MM.1S (cell line): ENCODE data around the gene PNLIP.

Source experiments
- DNase-seq: peaks from one replicate; pipeline ENCODE4 v3.0.0-alpha.2; 2015
- H2AFZ ChIP-seq: fragments of 300-600 bp; sonication (generic); 2 replicates; pipeline ENCODE4 v1.6.0; 2016; ENCODE audit warnings: antibody characterized with exemption, low read length
- H3F3A ChIP-seq: fragments of 300-600 bp; sonication (generic); 2 replicates; pipeline ENCODE4 v1.6.1; 2016; ENCODE audit warnings: mild to moderate bottlenecking, antibody characterized with exemption, low read length, moderate library complexity, mixed read lengths; ENCODE audit not compliant: insufficient read depth
- H3K27ac ChIP-seq: fragments of 300-600 bp; sonication (generic); 2 replicates; pipeline ENCODE4 v1.5.1; 2016; ENCODE audit warnings: mild to moderate bottlenecking, low read length
- H3K27me3 ChIP-seq: fragments of 300-600 bp; sonication (generic); replicated peaks from 2 replicates; pipeline ENCODE4 v1.6.0; 2016; ENCODE audit warnings: low read length; ENCODE audit not compliant: insufficient read depth
- H3K36me3 ChIP-seq: fragments of 300-600 bp; sonication (generic); replicated peaks from 2 replicates; pipeline ENCODE4 v1.6.1; 2016; ENCODE audit warnings: mild to moderate bottlenecking, low read length, mixed read lengths; ENCODE audit not compliant: insufficient read depth
- H3K4me1 ChIP-seq: fragments of 300-600 bp; sonication (generic); 2 replicates; pipeline ENCODE4 v1.6.1; 2016; ENCODE audit warnings: low read length, mixed read lengths
- H3K4me2 ChIP-seq: fragments of 300-600 bp; sonication (generic); 2 replicates; pipeline ENCODE4 v1.6.0; 2016; ENCODE audit warnings: low read depth, low read length
- H3K4me3 ChIP-seq: fragments of 300-600 bp; sonication (generic); 2 replicates; pipeline ENCODE4 v1.5.1; 2016; ENCODE audit warnings: low read length, mixed read lengths
- H3K79me2 ChIP-seq: fragments of 300-600 bp; sonication (generic); 2 replicates; pipeline ENCODE4 v1.6.1; 2016; ENCODE audit warnings: mixed run types, low read length, mixed read lengths
- H3K9ac ChIP-seq: fragments of 300-600 bp; sonication (generic); 2 replicates; pipeline ENCODE4 v1.6.1; 2016; ENCODE audit warnings: low read length, mixed read lengths
- H3K9me2 ChIP-seq: fragments of 300-600 bp; sonication (generic); replicated peaks from 2 replicates; pipeline ENCODE4 v1.6.1; 2016; ENCODE audit warnings: mild to moderate bottlenecking, low read length, mixed read lengths; ENCODE audit not compliant: insufficient read depth
- H3K9me3 ChIP-seq: fragments of 300-600 bp; sonication (generic); replicated peaks from 2 replicates; pipeline ENCODE4 v1.6.1; 2016; ENCODE audit warnings: mild to moderate bottlenecking, low read length, mixed read lengths; ENCODE audit not compliant: insufficient read depth
- H4K20me1 ChIP-seq: fragments of 300-600 bp; sonication (generic); 2 replicates; pipeline ENCODE4 v1.6.1; 2016; ENCODE audit warnings: mild to moderate bottlenecking, low read length, moderate library complexity, mixed read lengths; ENCODE audit not compliant: insufficient read depth
- CTCF ChIP-seq: fragments of 300-600 bp; sonication (generic); IDR thresholded peaks from 2 replicates; pipeline ENCODE4 v1.5.1; 2016; ENCODE audit warnings: antibody characterized with exemption, low read length, mixed read lengths
- EZH2 ChIP-seq: fragments of 300-600 bp; sonication (generic); optimal IDR thresholded peaks from 2 replicates; pipeline ENCODE3; 2017; ENCODE audit warnings: low read depth, mild to moderate bottlenecking, antibody characterized with exemption, low read length, mixed read lengths
- EZH2phosphoT487 ChIP-seq: fragments of 300-600 bp; sonication (generic); IDR thresholded peaks from 2 replicates; pipeline ENCODE4 v1.6.1; 2018; ENCODE audit warnings: antibody characterized with exemption, low read length

PNLIP gene

GRCh38 chr10:116590590-116591444 is 45.1 kb downstream of the PNLIP start, which contains the start of gene PNLIPRP1:
Gene PNLIPRP1 (plus strand): TSS chr10:116590959. CDS start chr10:116591130, 171 bp downstream.
- Histone ChIP-seq H3K9me3 (no peaks in the 10 kb centered on the region), H3K27ac (no peak within 1 kb of the TSS), H3K27me3 (no peaks in the 10 kb centered on the region), H3K4me3 (no peak within 1 kb of the TSS), H3K4me2 (no peak within 1 kb of the TSS), H3K9ac (no peak within 1 kb of the TSS), H3K9me2 (no peaks in the 10 kb centered on the region), H3K36me3 (no peaks in the 10 kb centered on the region), H3K4me1 (no peaks in the 10 kb centered on the region), H4K20me1 (no peaks in the 10 kb centered on the region), H2AFZ (no peak within 1 kb of the TSS), H3F3A (no peaks in the 10 kb centered on the region), H3K79me2 (no peaks in the 10 kb centered on the region)
- no peak for DNase-seq
- no peak for TF ChIP-seq EZH2
- TF ChIP-seq EZH2phosphoT487 = no peak
- no peak for TF ChIP-seq CTCF

GRCh38 chr10:116593139-116593740 is 47.5 kb downstream of the PNLIP start:
- Histone ChIP-seq H3K27me3 (no peaks in the 10 kb centered on the region), H3K79me2 (no peaks in the 10 kb centered on the region), H3K4me1 (no peaks in the 10 kb centered on the region), H3K4me2 (no peak overlapping the region), H3K4me3 (no peak overlapping the region), H3K9ac (no peak overlapping the region), H4K20me1 (no peaks in the 10 kb centered on the region), H3K27ac (no peak overlapping the region), H3K9me2 (no peaks in the 10 kb centered on the region), H2AFZ (no peak overlapping the region), H3K9me3 (no peaks in the 10 kb centered on the region), H3K36me3 (no peaks in the 10 kb centered on the region), H3F3A (no peaks in the 10 kb centered on the region)
- no peak for DNase-seq
- no peak for TF ChIP-seq EZH2phosphoT487
- TF ChIP-seq EZH2 = no peak
- TF ChIP-seq CTCF = no peak

- no peak overlapping the region for H2AFZ ChIP-seq
- H3K79me2 ChIP-seq = no peaks in the 10 kb centered on the region
- TF ChIP-seq EZH2phosphoT487 (no peak), EZH2 (no peak), CTCF (no peak)
- H3K27ac ChIP-seq = no peak overlapping the region
- H3K4me3 ChIP-seq = no peak overlapping the region
- H3K27me3 ChIP-seq = no peaks in the 10 kb centered on the region
- no peaks in the 10 kb centered on the region for H3K36me3 ChIP-seq
- H3K9ac ChIP-seq = no peak overlapping the region
- no peaks in the 10 kb centered on the region for H3K9me3 ChIP-seq
- DNase-seq = no peak
- no peaks in the 10 kb centered on the region for H4K20me1 ChIP-seq
- H3F3A ChIP-seq = no peaks in the 10 kb centered on the region
- H3K4me1 ChIP-seq = no peaks in the 10 kb centered on the region
- no peaks in the 10 kb centered on the region for H3K9me2 ChIP-seq
- H3K4me2 ChIP-seq = no peak overlapping the region
Measured at GRCh38 chr10:116594525-116595035, 48.8 kb downstream of the PNLIP start.
